Endothelial cell of umbilical vein (primary cell): ENCODE results near the gene HSBP1. TPM values are rescaled to one million over a fixed set of nuclear protein-coding genes. Genes with fewer than 3 reads are reported as not detected.

Experiments
- BruUV-seq: library from RNA; stranded (reverse); fragments of 400-500 nt; replicated peaks from 2 replicates; lab custom pipeline; 2021; lab: Mats Ljungman, UMichigan
- CTCF ChIA-PET: fragments of 300-600, 350-600 bp; sonication (Branson Sonifier 250); formaldehyde crosslinking; loops from one replicate; lab custom pipeline; 2021; ENCODE audit warnings: antibody characterized with exemption, inconsistent platforms; lab: Charles Lee
- POLR2A ChIA-PET: fragments of 300-600, 350-600 bp; sonication (Branson Sonifier 250); formaldehyde crosslinking; loops from one replicate; lab custom pipeline; 2021; ENCODE audit warnings: antibody characterized with exemption, inconsistent platforms; lab: Charles Lee
- DNase-seq: peaks from one replicate; pipeline ENCODE4 v3.0.0-alpha.2; 2011; ENCODE audit warnings: low read depth, low spot score
- FAIRE-seq: peaks from 2 replicates; lab custom pipeline; 2011; peaks lifted over from hg19 to GRCh38; lab: Jason Lieb, UNC
- H2AFZ ChIP-seq: 2 replicates; pipeline ENCODE4 v1.6.0; 2012; ENCODE audit warnings: low read depth, low read length, control low read depth, inconsistent platforms
- H3K27ac ChIP-seq: 2 replicates; pipeline ENCODE4 v1.5.1; 2011; ENCODE audit warnings: low read depth, mild to moderate bottlenecking, control low read depth, low read length, moderate library complexity; ENCODE audit not compliant: insufficient read depth
- H3K27me3 ChIP-seq, 2 experiments: 2 replicates each; pipeline versions ENCODE4 v1.6.0 to v1.6.1; 2011; ENCODE audit warnings: low read length in 2 of 2, mixed read lengths in 1 of 2; ENCODE audit not compliant: control insufficient read depth in 2 of 2, insufficient read depth in 2 of 2
- H3K36me3 ChIP-seq, 2 experiments: 2 replicates in 1 of 2; 3 replicates in 1 of 2; pipeline ENCODE4 v1.5.1; 2011; ENCODE audit warnings: low read length in 2 of 2, mild to moderate bottlenecking in 1 of 2, moderate library complexity in 1 of 2; ENCODE audit not compliant: control insufficient read depth in 2 of 2, insufficient read depth in 2 of 2; ENCODE audit errors: extremely low read depth in 1 of 2
- H3K4me1 ChIP-seq: 3 replicates; pipeline ENCODE4 v1.5.1; 2011; ENCODE audit warnings: mild to moderate bottlenecking, low read length; ENCODE audit not compliant: control insufficient read depth, insufficient read depth; ENCODE audit errors: extremely low read depth
- H3K4me2 ChIP-seq: 2 replicates; pipeline ENCODE4 v1.6.1; 2011; ENCODE audit warnings: low read length, control low read depth, mixed read lengths; ENCODE audit not compliant: insufficient read depth
- H3K4me3 ChIP-seq, 3 experiments: fragments of 200-600 bp in 1 of 3; sonication (generic), shearing (Covaris generic) in 1 of 3; replicated peaks in 1 of 3; 2 replicates each; pipeline ENCODE4 v1.5.1; 2011 to 2016; ENCODE audit warnings: control low read depth in 3 of 3, low read length in 3 of 3, mild to moderate bottlenecking in 2 of 3, inconsistent platforms in 1 of 3, low read depth in 1 of 3, moderate library complexity in 1 of 3; ENCODE audit not compliant: insufficient read depth in 1 of 3
- H3K79me2 ChIP-seq: 2 replicates; pipeline ENCODE4 v1.6.0; 2012; ENCODE audit warnings: low read length, inconsistent platforms; ENCODE audit not compliant: control insufficient read depth, insufficient read depth
- H3K9ac ChIP-seq: replicated peaks from 2 replicates; pipeline ENCODE3; 2011; ENCODE audit warnings: low read length, control low read depth; ENCODE audit not compliant: insufficient read depth; ENCODE audit errors: extremely low read depth
- H3K9me1 ChIP-seq: replicated peaks from 3 replicates; pipeline ENCODE4 v1.6.0; 2011; ENCODE audit warnings: mild to moderate bottlenecking, low read length; ENCODE audit not compliant: control insufficient read depth, insufficient read depth; ENCODE audit errors: extremely low read depth
- H3K9me3 ChIP-seq: replicated peaks from 2 replicates; pipeline ENCODE4 v1.5.1; 2012; ENCODE audit warnings: low read length, inconsistent platforms; ENCODE audit not compliant: control insufficient read depth, insufficient read depth
- H4K20me1 ChIP-seq: replicated peaks from 2 replicates; pipeline ENCODE3; 2011; ENCODE audit warnings: mild to moderate bottlenecking, low read length; ENCODE audit not compliant: control insufficient read depth, insufficient read depth; ENCODE audit errors: extremely low read depth
- EZH2 ChIP-seq: IDR thresholded peaks from 2 replicates; pipeline ENCODE4 v1.6.1; 2012; ENCODE audit warnings: borderline replicate concordance, low read depth, mild to moderate bottlenecking, moderate library complexity, low read length, inconsistent platforms; ENCODE audit not compliant: severe bottlenecking
- FOS ChIP-seq: IDR thresholded peaks from 2 replicates; pipeline ENCODE4 v1.6.1; 2011; ENCODE audit warnings: mild to moderate bottlenecking, low read length, moderate library complexity, borderline replicate concordance; ENCODE audit not compliant: insufficient read depth
- GATA2 ChIP-seq: IDR thresholded peaks from 2 replicates; pipeline ENCODE4 v1.7.0; 2011; ENCODE audit warnings: low read depth, mild to moderate bottlenecking, moderate library complexity, mixed read lengths, low read length; ENCODE audit not compliant: insufficient read length, insufficient read depth
- JUN ChIP-seq: IDR thresholded peaks from 2 replicates; pipeline ENCODE4 v1.6.1; 2011; ENCODE audit warnings: borderline replicate concordance, low read depth; ENCODE audit not compliant: insufficient read length, insufficient read depth
- MYC ChIP-seq: IDR thresholded peaks from one replicate; pipeline ENCODE4 v1.6.1; 2011; ENCODE audit warnings: mild to moderate bottlenecking, low read depth, low read length
- POLR2A ChIP-seq: IDR thresholded peaks from 2 replicates; pipeline ENCODE4 v1.6.1; 2012; ENCODE audit warnings: low read depth, mild to moderate bottlenecking, control low read depth, low read length
- POLR2AphosphoS5 ChIP-seq: IDR thresholded peaks from 2 replicates; pipeline ENCODE4 v1.6.1; 2012; ENCODE audit warnings: low read depth, mild to moderate bottlenecking, control low read depth, low read length, moderate library complexity; ENCODE audit not compliant: insufficient read depth
- dilution Hi-C: fragments of 300-500 bp; cut with MboI; formaldehyde crosslinking; loops from one replicate; pipeline ENCODE4 v1.15.0; 2019; ENCODE audit warnings: low sequenced_read_pairs; ENCODE audit not compliant: extremely low pct_ligation_motif_present
- intact Hi-C: fragments of 100-400 bp; cut with micrococcal nuclease; formaldehyde crosslinking; loops from one replicate; pipeline ENCODE4 v1.10.0; 2022
- polyA plus RNA-seq, 4 experiments: library from polyadenylated mRNA; depleted of rRNA in 3 of 4; stranded (reverse) in 3 of 4; unstranded in 1 of 4; fragments of >200 nt; gene quantifications; 2 replicates each; pipeline versions ENCODE4 v1.2.1 to v1.2.3, GENCODE V29; 2011 to 2012; ENCODE audit warnings: missing spikeins in 1 of 4
- total RNA-seq: library from RNA; stranded (reverse); gene quantifications from 2 replicates; pipeline ENCODE4 v1.2.3, GENCODE V29; 2021
- TF ChIP-seq, protein P1 (sequence below): IDR thresholded peaks from 2 replicates; pipeline ENCODE4 v1.6.1; 2011; ENCODE audit not compliant: insufficient read depth, insufficient read length
- TF ChIP-seq, protein P2 (sequence below), 2 donors: IDR thresholded peaks; 1 replicate in 1 of 2; 2 replicates in 1 of 2; pipeline ENCODE4 v1.5.1; 2011; ENCODE audit warnings: low read length in 2 of 2, mild to moderate bottlenecking in 2 of 2, moderate library complexity in 2 of 2, control low read depth in 1 of 2, inconsistent platforms in 1 of 2, low read depth in 1 of 2; ENCODE audit not compliant: insufficient read depth in 1 of 2; ENCODE audit errors: extremely low read depth in 1 of 2

HSBP1 gene
- total and polyA plus RNA-seq, 2 donors (not counting 3 experiments of a cell fraction or from before 2014, with no cell fraction given): 40.8 to 136 TPM

DNA sequence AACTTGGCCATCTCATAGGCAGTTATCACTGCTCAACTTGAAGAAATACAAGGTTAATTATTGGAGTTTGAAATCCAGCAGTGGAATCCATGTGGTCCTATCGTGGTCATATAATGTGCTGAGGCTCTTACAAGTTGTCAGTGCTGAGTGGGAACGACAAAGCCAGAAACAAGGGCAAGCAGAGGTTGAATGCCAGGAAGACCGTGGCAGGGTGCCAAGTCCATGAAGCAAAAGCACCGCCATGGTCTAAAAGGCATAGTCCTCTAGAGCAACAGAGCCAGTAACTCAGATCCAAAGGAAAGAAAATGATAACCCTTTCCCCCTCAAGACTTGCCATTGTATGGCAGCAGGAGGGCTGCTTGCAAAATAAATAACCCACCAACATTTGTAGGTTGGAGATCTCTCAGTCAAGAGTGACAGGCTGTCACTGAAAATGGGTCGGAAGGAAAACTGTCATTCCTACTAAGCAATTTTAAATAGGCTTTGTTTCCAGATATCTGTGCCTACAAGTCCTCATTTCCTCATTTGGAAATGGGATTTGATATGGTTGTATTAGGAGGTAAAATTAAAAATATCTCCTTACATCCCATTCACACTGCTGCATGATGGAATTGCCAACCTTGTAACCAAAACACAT lies 36.4 kb upstream of the HSBP1 start:
- H3K27me3 ChIP-seq: no peaks in the 10 kb centered on the region
- BruUV-seq: no TSS peak
- intact Hi-C loops (no loop called here), dilution Hi-C loops (no loop called here)
- H3K36me3 ChIP-seq: no peaks in the 10 kb centered on the region
- no peaks in the 10 kb centered on the region for H4K20me1 ChIP-seq
- H3K9ac ChIP-seq: no peak overlapping the region
- peaks cover 12% of the 10 kb centered on the region for H3K4me1 ChIP-seq
- no peak overlapping the region for H2AFZ ChIP-seq
- H3K9me3 ChIP-seq: no peaks in the 10 kb centered on the region
- DNase-seq: peak; percentile 78
- H3K4me2 ChIP-seq: no peak overlapping the region
- H3K79me2 ChIP-seq: no peaks in the 10 kb centered on the region
- TF ChIP-seq JUN (no peak), POLR2A (no peak), GATA2 (no peak), FOS (no peak), POLR2AphosphoS5 (no peak), EZH2 (no peak), MYC (no peak)
- TF ChIP-seq, protein P1, sequence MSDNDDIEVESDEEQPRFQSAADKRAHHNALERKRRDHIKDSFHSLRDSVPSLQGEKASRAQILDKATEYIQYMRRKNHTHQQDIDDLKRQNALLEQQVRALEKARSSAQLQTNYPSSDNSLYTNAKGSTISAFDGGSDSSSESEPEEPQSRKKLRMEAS: no peak
- TF ChIP-seq, protein P2, sequence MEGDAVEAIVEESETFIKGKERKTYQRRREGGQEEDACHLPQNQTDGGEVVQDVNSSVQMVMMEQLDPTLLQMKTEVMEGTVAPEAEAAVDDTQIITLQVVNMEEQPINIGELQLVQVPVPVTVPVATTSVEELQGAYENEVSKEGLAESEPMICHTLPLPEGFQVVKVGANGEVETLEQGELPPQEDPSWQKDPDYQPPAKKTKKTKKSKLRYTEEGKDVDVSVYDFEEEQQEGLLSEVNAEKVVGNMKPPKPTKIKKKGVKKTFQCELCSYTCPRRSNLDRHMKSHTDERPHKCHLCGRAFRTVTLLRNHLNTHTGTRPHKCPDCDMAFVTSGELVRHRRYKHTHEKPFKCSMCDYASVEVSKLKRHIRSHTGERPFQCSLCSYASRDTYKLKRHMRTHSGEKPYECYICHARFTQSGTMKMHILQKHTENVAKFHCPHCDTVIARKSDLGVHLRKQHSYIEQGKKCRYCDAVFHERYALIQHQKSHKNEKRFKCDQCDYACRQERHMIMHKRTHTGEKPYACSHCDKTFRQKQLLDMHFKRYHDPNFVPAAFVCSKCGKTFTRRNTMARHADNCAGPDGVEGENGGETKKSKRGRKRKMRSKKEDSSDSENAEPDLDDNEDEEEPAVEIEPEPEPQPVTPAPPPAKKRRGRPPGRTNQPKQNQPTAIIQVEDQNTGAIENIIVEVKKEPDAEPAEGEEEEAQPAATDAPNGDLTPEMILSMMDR (IDR thresholded peaks at IDR 0.05; ENCODE audit: extremely low read depth in 1 of 2, insufficient read depth in 1 of 2, low read depth in 1 of 2, low read length in 2 of 2): no peak
- no peak overlapping the region for H3K4me3 ChIP-seq
- no peak for FAIRE-seq
- H3K9me1 ChIP-seq: no peaks in the 10 kb centered on the region
- H3K27ac ChIP-seq: no peak overlapping the region
- POLR2A ChIA-PET: no interaction called here
- CTCF ChIA-PET: no interaction called here
